ENCODE data around the gene DLG2.

Gene DLG2

GRCh38 chr11:85459304-85459703 lies 167.8 kb downstream of the DLG2 start:
- no peaks in the 10 kb centered on the region for H3K79me2 ChIP-seq (ENCODE audit: low read length)
- H3K9me3 ChIP-seq (ENCODE audit: insufficient read depth, low read length): no peaks in the 10 kb centered on the region
- no peaks in the 10 kb centered on the region for H3K36me3 ChIP-seq (replicated peaks; ENCODE audit: low read depth, low read length)
- no peak overlapping the region for H3K4me2 ChIP-seq (ENCODE audit: low read length)
- TF ChIP-seq EZH2phosphoT487 (IDR thresholded peaks at IDR 0.05; ENCODE audit: low read depth) (no peak), CTCF (IDR thresholded peaks at IDR 0.05; ENCODE audit: low read depth, low read length) (no peak)
- no peaks in the 10 kb centered on the region for H3K27me3 ChIP-seq (ENCODE audit: low read depth, low read length)
- H3K27ac ChIP-seq (ENCODE audit: low read length): no peak overlapping the region
- H3K4me3 ChIP-seq (ENCODE audit: low read length): no peak overlapping the region
- H4K20me1 ChIP-seq (ENCODE audit: insufficient read depth, low read length): no peaks in the 10 kb centered on the region
- H3K9ac ChIP-seq (ENCODE audit: low read length): no peak overlapping the region
- H3K4me1 ChIP-seq (ENCODE audit: low read length): no peaks in the 10 kb centered on the region
- no peak overlapping the region for H2AFZ ChIP-seq (ENCODE audit: low read depth, low read length)

DNA sequence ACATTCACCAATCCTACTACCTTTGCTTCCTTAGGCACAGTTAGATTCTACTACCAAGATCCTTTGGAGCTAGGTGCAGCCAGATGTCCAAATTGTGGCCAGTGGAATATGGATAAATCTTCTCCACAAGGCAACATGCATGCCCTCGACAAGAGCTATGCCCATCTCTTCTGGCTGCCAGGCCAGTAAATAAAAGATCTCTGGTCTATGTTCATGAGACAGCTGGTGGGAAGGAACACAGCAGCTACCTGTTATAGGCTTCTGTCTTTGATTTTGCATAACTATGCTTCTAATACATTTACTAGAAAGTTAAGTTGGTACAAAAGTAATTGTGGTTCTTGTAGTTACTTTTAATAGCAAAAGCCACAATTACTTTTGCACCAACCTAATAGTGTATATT lies 182.7 kb downstream of the DLG2 start:
- H3K79me2 ChIP-seq (ENCODE audit: low read length): no peaks in the 10 kb centered on the region
- H3K9ac ChIP-seq (ENCODE audit: low read length): no peak overlapping the region

GRCh38 chr11:85440273-85440672 lies 186.9 kb downstream of the DLG2 start:
- no peaks in the 10 kb centered on the region for H4K20me1 ChIP-seq (ENCODE audit: insufficient read depth, low read length)
- TF ChIP-seq EZH2phosphoT487 (IDR thresholded peaks at IDR 0.05; ENCODE audit: low read depth): no peak
- no peak for TF ChIP-seq CTCF (IDR thresholded peaks at IDR 0.05; ENCODE audit: low read depth, low read length)

More for the DNA sequence above, 182.7 kb downstream of the DLG2 start:
- H3K4me1 ChIP-seq (ENCODE audit: low read length): peaks cover 3% of the 10 kb centered on the region; the same call in 1 of the 2 replicates
- TF ChIP-seq EZH2phosphoT487 (IDR thresholded peaks at IDR 0.05; ENCODE audit: low read depth) (no peak), CTCF (IDR thresholded peaks at IDR 0.05; ENCODE audit: low read depth, low read length) (no peak)
- no peak overlapping the region for H3K4me3 ChIP-seq (ENCODE audit: low read length)
- no peaks in the 10 kb centered on the region for H3K36me3 ChIP-seq (replicated peaks; ENCODE audit: low read depth, low read length)
- no peak overlapping the region for H2AFZ ChIP-seq (ENCODE audit: low read depth, low read length)
- no peaks in the 10 kb centered on the region for H3K27me3 ChIP-seq (ENCODE audit: low read depth, low read length)
- H3K9me3 ChIP-seq (ENCODE audit: insufficient read depth, low read length): no peaks in the 10 kb centered on the region
- no peak overlapping the region for H3K4me2 ChIP-seq (ENCODE audit: low read length)
- no peak overlapping the region for H3K27ac ChIP-seq (ENCODE audit: low read length)
- no peaks in the 10 kb centered on the region for H4K20me1 ChIP-seq (ENCODE audit: insufficient read depth, low read length)

DNA sequence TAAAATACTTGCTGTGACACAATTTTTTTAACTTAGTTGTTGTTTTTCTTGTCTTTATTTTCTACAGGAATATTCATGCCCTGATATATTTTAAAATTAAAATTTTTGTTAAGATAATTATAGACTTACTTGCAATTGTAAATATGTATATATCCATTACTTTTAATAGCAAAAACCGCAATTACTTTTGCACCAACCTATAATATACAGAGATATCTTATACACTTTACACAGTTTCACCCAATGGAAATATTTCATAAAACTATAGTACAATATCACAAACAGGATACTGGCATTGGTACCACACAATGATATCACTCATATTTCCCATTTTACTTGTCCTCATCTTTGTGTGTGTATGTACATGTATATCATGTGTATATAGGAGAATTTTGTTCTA lies 188.8 kb downstream of the DLG2 start:
- H3K9ac ChIP-seq (ENCODE audit: low read length): no peak overlapping the region
- H4K20me1 ChIP-seq (ENCODE audit: insufficient read depth, low read length): no peaks in the 10 kb centered on the region
- H3K9me3 ChIP-seq (ENCODE audit: insufficient read depth, low read length): no peaks in the 10 kb centered on the region
- no peak overlapping the region for H3K4me2 ChIP-seq (ENCODE audit: low read length)
- H3K4me1 ChIP-seq (ENCODE audit: low read length): no peaks in the 10 kb centered on the region
- H3K27ac ChIP-seq (ENCODE audit: low read length): no peak overlapping the region
- no peaks in the 10 kb centered on the region for H3K36me3 ChIP-seq (replicated peaks; ENCODE audit: low read depth, low read length)
- H3K79me2 ChIP-seq (ENCODE audit: low read length): no peaks in the 10 kb centered on the region
- H3K4me3 ChIP-seq (ENCODE audit: low read length): no peak overlapping the region
- no peak for TF ChIP-seq CTCF (IDR thresholded peaks at IDR 0.05; ENCODE audit: low read depth, low read length)
- TF ChIP-seq EZH2phosphoT487 (IDR thresholded peaks at IDR 0.05; ENCODE audit: low read depth): no peak
- H3K27me3 ChIP-seq (ENCODE audit: low read depth, low read length): no peaks in the 10 kb centered on the region
- no peak overlapping the region for H2AFZ ChIP-seq (ENCODE audit: low read depth, low read length)

More at GRCh38 chr11:85440273-85440672, 186.9 kb downstream of the DLG2 start:
- Histone ChIP-seq H3K27me3 (ENCODE audit: low read depth, low read length) (no peaks in the 10 kb centered on the region), H3K4me3 (ENCODE audit: low read length) (no peak overlapping the region), H3K79me2 (ENCODE audit: low read length) (no peaks in the 10 kb centered on the region), H3K9me3 (ENCODE audit: insufficient read depth, low read length) (no peaks in the 10 kb centered on the region), H3K36me3 (replicated peaks; ENCODE audit: low read depth, low read length) (no peaks in the 10 kb centered on the region), H3K27ac (ENCODE audit: low read length) (no peak overlapping the region), H3K4me1 (ENCODE audit: low read length) (no peaks in the 10 kb centered on the region), H3K4me2 (ENCODE audit: low read length) (no peak overlapping the region), H2AFZ (ENCODE audit: low read depth, low read length) (no peak overlapping the region), H3K9ac (ENCODE audit: low read length) (no peak overlapping the region)
